ENCODE results near the gene EFEMP1.
"Not testable (repeated sequence)": the region's sequence is repeated elsewhere in the genome, so short reads cannot be mapped to it uniquely, and the experiment has no call there.

EFEMP1 gene

DNA sequence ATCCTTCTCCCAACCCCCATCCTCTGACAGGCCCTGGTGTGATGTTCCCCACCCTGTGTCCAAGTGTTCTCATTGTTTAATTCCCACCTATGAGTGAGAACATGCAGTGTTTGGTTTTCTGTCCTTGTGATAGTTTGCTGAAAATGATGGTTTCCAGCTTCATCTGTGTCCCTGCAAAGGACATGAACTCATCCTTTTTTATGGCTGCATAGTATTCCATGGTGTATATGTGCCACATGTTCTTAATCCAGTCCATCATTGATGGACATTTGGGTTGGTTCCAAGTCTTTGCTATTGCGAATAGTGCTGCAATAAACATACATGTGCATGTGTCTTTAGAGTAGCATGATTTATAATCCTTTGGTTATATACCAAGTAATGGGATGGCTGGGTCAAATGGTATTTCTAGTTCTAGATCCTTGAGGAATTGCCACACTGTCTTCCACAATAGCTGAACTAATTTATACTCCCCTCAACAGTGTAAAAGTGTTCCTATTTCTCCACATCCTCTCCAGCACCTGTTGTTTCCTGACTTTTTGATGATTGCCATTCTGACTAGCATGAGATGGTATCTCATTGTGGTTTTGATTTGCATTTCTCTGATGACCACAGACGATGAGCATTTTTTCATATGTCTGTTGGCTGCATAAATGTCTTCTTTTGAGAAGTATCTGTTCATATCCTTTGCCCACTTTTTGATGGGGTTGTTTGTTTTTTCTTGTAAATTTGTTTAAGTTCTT is 91.7 kb downstream of the EFEMP1 start:
- H3K4me3 Mint-ChIP-seq; H3K9me3 Mint-ChIP-seq; H3K27me3 Mint-ChIP-seq (ENCODE audit: low read depth); H3K36me3 Mint-ChIP-seq (ENCODE audit: low read depth); H3K27ac Mint-ChIP-seq; H3K4me1 Mint-ChIP-seq (ENCODE audit: low read depth); DNase-seq (ENCODE audit: low spot score): not testable (repeated sequence)

DNA sequence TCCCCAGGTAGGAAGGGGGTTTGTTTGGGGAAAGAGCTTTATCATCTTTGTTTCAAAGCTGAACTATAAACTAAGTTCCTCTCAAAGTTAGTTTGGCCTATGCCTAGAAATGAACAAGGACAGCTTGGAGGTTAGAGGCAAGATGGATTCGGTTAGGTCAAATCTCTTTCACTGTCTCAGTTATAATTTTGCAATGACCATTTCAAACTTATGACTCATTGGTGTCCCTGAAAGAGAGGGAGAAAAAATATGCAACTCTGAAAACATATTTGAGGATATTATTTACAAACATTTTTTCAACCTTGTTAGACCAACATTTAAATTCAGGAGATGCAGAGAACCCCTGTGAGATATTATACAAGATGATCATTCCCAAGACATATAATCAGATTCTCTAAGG is 95.7 kb downstream of the EFEMP1 start:
- Mint-ChIP-seq H3K9me3 (no peaks in the 10 kb centered on the region), H3K27me3 (ENCODE audit: low read depth) (no peaks in the 10 kb centered on the region), H3K4me1 (ENCODE audit: low read depth) (no peaks in the 10 kb centered on the region), H3K4me3 (no peak overlapping the region), H3K27ac (no peak overlapping the region), H3K36me3 (ENCODE audit: low read depth) (no peaks in the 10 kb centered on the region)
- DNase-seq (ENCODE audit: low spot score): no peak

- not testable (repeated sequence) for DNase-seq (ENCODE audit: low spot score); H3K27ac Mint-ChIP-seq; H3K9me3 Mint-ChIP-seq; H3K36me3 Mint-ChIP-seq (ENCODE audit: low read depth); H3K4me1 Mint-ChIP-seq (ENCODE audit: low read depth); H3K4me3 Mint-ChIP-seq; H3K27me3 Mint-ChIP-seq (ENCODE audit: low read depth)
Measured at GRCh38 chr2:55827428-55827827, 96.2 kb downstream of the EFEMP1 start.

GRCh38 chr2:55826246-55826645 is 97.3 kb downstream of the EFEMP1 start:
- no peak for DNase-seq (ENCODE audit: low spot score)
- Mint-ChIP-seq H3K4me3 (no peak overlapping the region), H3K9me3 (no peaks in the 10 kb centered on the region), H3K4me1 (ENCODE audit: low read depth) (no peaks in the 10 kb centered on the region), H3K27me3 (ENCODE audit: low read depth) (no peaks in the 10 kb centered on the region), H3K36me3 (ENCODE audit: low read depth) (no peaks in the 10 kb centered on the region), H3K27ac (no peak overlapping the region)

- H3K4me3 Mint-ChIP-seq: no peak overlapping the region
- H3K27ac Mint-ChIP-seq: no peak overlapping the region
- H3K4me1 Mint-ChIP-seq (ENCODE audit: low read depth): no peaks in the 10 kb centered on the region
- H3K9me3 Mint-ChIP-seq: no peaks in the 10 kb centered on the region
- DNase-seq (ENCODE audit: low spot score): no peak
- H3K27me3 Mint-ChIP-seq (ENCODE audit: low read depth): no peaks in the 10 kb centered on the region
- no peaks in the 10 kb centered on the region for H3K36me3 Mint-ChIP-seq (ENCODE audit: low read depth)
Measured at GRCh38 chr2:55824551-55825096, 99.0 kb downstream of the EFEMP1 start.
